H1 (cell line): ENCODE data around the gene ZNRF2. TPM values are rescaled to one million over a fixed set of nuclear protein-coding genes. Genes with fewer than 3 reads are reported as not detected.

Experiments
- BACH1 ChIP-seq: IDR thresholded peaks from 2 replicates; pipeline ENCODE4 v1.6.1; 2012; ENCODE audit warnings: low read length, improper control_type of control experiment
- E2F6 ChIP-seq: IDR thresholded peaks from 2 replicates; pipeline ENCODE4 v1.6.1; 2012; ENCODE audit warnings: inconsistent platforms
- GTF2F1 ChIP-seq: IDR thresholded peaks from 2 replicates; pipeline ENCODE4 v1.6.1; 2012; ENCODE audit warnings: low read depth, low read length, improper control_type of control experiment, borderline replicate concordance
- HDAC6 ChIP-seq: IDR thresholded peaks from one replicate; pipeline ENCODE4 v1.7.1; 2012; ENCODE audit warnings: low read depth, mild to moderate bottlenecking, inconsistent platforms, low read length, moderate library complexity
- POLR2AphosphoS5 ChIP-seq: IDR thresholded peaks from 2 replicates; pipeline ENCODE4 v1.6.1; 2011; ENCODE audit warnings: low read depth, low read length
- RFX5 ChIP-seq: IDR thresholded peaks from 2 replicates; pipeline ENCODE4 v1.6.1; 2011; ENCODE audit warnings: low read depth, low read length, improper control_type of control experiment, borderline replicate concordance
- SIRT6 ChIP-seq: IDR thresholded peaks from one replicate; pipeline ENCODE4 v1.7.1; 2012; ENCODE audit warnings: low read length, inconsistent platforms
- USF2 ChIP-seq: IDR thresholded peaks from 2 replicates; pipeline ENCODE4 v1.6.1; 2011; ENCODE audit warnings: low read length, improper control_type of control experiment
- polyA plus RNA-seq, 7 experiments: library from polyadenylated mRNA; depleted of rRNA in 3 of 7; stranded (reverse) in 5 of 7; unstranded in 2 of 7; fragments of >200 nt in 5 of 7; fragments of 200-250 nt in 2 of 7; gene quantifications; 1 replicate in 5 of 7; 2 replicates in 1 of 7; 4 replicates in 1 of 7; pipeline versions ENCODE4 v1.2.1 to v1.2.3, GENCODE V29; 2011 to 2013; ENCODE audit warnings: missing spikeins in 2 of 7, mixed read lengths in 2 of 7
- total RNA-seq: library from RNA; stranded (reverse); fragmentation: NEBNext Ultra II Directional; extraction: Animal tissue kit (Norgen Biotek cat#: 25700); gene quantifications from 2 replicates; pipeline ENCODE4 v1.2.1, GENCODE V29; 2021

ZNRF2 gene
- total and polyA plus RNA-seq, 2 of the 8 experiments (the other 6 are each of a cell fraction or from before 2014, with no cell fraction given) = 2.9 to 16.2 TPM

GRCh38 chr7:30330134-30331111, 46.0 kb downstream of the ZNRF2 start (continued):
- TF ChIP-seq E2F6 (no peak), BACH1 (no peak), HDAC6 (no peak), USF2 (no peak), SIRT6 (no peak), RFX5 (no peak), GTF2F1 (no peak), POLR2AphosphoS5 (no peak)
